Measurements from ENCODE around the gene MUCL1.

The MUCL1 gene

DNA sequence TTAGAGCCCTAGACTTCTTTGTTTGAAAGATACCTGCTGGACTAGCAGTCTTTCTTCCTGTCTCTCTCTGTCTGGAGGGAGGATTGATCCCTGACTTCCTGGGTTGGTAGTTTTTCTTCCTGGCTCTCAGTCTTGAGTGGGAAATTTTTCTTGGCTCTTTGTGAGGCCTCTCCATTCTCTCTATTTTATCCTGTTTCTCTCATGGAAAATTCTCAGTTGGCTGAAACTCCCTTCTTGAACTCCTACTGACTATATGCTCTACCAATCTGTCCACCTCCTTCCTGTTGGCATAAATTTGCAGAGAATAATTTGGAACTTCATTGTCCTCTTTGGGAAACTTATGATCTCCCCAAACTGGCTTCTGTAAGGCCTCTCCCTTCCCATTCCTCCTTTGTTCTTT, 24.1 kb upstream of the MUCL1 start:
- Histone ChIP-seq H2BK120ac (ENCODE audit: low read depth, low read length) (no peak overlapping the region), H3K23ac (ENCODE audit: low read length in 2 of 2) (no peak overlapping the region), H2AK5ac (ENCODE audit: low read length, severe bottlenecking) (no peak overlapping the region), H3K9ac (ENCODE audit: low read length) (no peak overlapping the region), H4K91ac (ENCODE audit: low read length) (no peak overlapping the region), H3K27me3 (ENCODE audit: control insufficient read depth in 1 of 2, insufficient read depth in 1 of 2, low read length in 2 of 2) (no peaks in the 10 kb centered on the region), H2BK12ac (ENCODE audit: low read length in 2 of 2) (no peak overlapping the region), H2BK5ac (ENCODE audit: low read depth, low read length, poor library complexity, severe bottlenecking) (no peak overlapping the region), H3K27ac (ENCODE audit: low read length, poor library complexity, severe bottlenecking) (no peak overlapping the region), H3K4me2 (ENCODE audit: low read length, poor library complexity, severe bottlenecking) (no peak overlapping the region), H3K18ac (ENCODE audit: low read depth in 1 of 2, low read length in 2 of 2) (no peak overlapping the region), H3K14ac (ENCODE audit: low read length in 2 of 2) (no peak overlapping the region), H3K4ac (ENCODE audit: low read depth in 1 of 2, low read length in 2 of 2) (no peak overlapping the region), H3K4me3 (ENCODE audit: insufficient read depth in 1 of 2, low read depth in 1 of 2, low read length in 2 of 2) (no peak overlapping the region), H3K36me3 (ENCODE audit: control insufficient read depth in 1 of 2, insufficient read depth in 2 of 2, low read depth in 1 of 2, low read length in 2 of 2) (no peaks in the 10 kb centered on the region), H3K9me3 (ENCODE audit: control insufficient read depth, low read length) (no peaks in the 10 kb centered on the region), H2AFZ (ENCODE audit: low read depth, low read length) (no peak overlapping the region), H2BK15ac (ENCODE audit: low read depth, poor library complexity, severe bottlenecking) (no peak overlapping the region), H3K79me1 (replicated peaks; ENCODE audit: low read length, poor library complexity, severe bottlenecking) (no peaks in the 10 kb centered on the region), H3K4me1 (ENCODE audit: control insufficient read depth, insufficient read depth, low read depth, low read length) (no peaks in the 10 kb centered on the region), H4K8ac (ENCODE audit: low read length) (no peak overlapping the region)
- no peak for DNase-seq

DNA sequence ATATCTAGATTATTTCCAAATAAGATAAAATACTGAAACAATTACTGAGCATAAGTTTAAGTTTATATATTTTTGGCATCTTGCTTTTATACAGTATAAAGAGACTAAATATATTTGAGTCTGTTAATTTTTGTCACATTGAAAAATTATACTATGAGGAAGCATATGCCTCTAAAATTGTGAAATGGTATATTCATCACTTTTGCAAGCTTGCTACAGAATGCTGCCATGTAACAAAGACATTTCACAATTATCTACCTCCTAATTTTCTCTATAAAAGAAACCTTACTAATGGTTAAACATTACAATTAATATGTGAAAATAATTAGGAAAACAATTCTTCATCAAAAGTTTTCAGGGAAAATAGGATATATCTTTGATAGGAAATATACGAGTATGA, 22.7 kb upstream of the MUCL1 start:
- no peak overlapping the region for H2BK12ac ChIP-seq (ENCODE audit: low read length in 2 of 2)
- no peaks in the 10 kb centered on the region for H3K9me3 ChIP-seq (ENCODE audit: control insufficient read depth, low read length)
- H3K79me1 ChIP-seq (replicated peaks; ENCODE audit: low read length, poor library complexity, severe bottlenecking): no peaks in the 10 kb centered on the region
- no peak overlapping the region for H3K9ac ChIP-seq (ENCODE audit: low read length)
- H3K14ac ChIP-seq (ENCODE audit: low read length in 2 of 2): no peak overlapping the region
- no peak overlapping the region for H2BK5ac ChIP-seq (ENCODE audit: low read depth, low read length, poor library complexity, severe bottlenecking)
- H3K23ac ChIP-seq (ENCODE audit: low read length in 2 of 2): no peak overlapping the region
- no peak overlapping the region for H3K4me2 ChIP-seq (ENCODE audit: low read length, poor library complexity, severe bottlenecking)
- H3K36me3 ChIP-seq (ENCODE audit: control insufficient read depth in 1 of 2, insufficient read depth in 2 of 2, low read depth in 1 of 2, low read length in 2 of 2): no peaks in the 10 kb centered on the region
- no peaks in the 10 kb centered on the region for H3K4me1 ChIP-seq (ENCODE audit: control insufficient read depth, insufficient read depth, low read depth, low read length)
- no peak overlapping the region for H4K8ac ChIP-seq (ENCODE audit: low read length)
- no peaks in the 10 kb centered on the region for H3K27me3 ChIP-seq (ENCODE audit: control insufficient read depth in 1 of 2, insufficient read depth in 1 of 2, low read length in 2 of 2)
- no peak for DNase-seq
- H3K4me3 ChIP-seq (ENCODE audit: insufficient read depth in 1 of 2, low read depth in 1 of 2, low read length in 2 of 2): no peak overlapping the region
- no peak overlapping the region for H2BK15ac ChIP-seq (ENCODE audit: low read depth, poor library complexity, severe bottlenecking)
- no peak overlapping the region for H2AFZ ChIP-seq (ENCODE audit: low read depth, low read length)
- no peak overlapping the region for H2AK5ac ChIP-seq (ENCODE audit: low read length, severe bottlenecking)
- no peak overlapping the region for H3K4ac ChIP-seq (ENCODE audit: low read depth in 1 of 2, low read length in 2 of 2)
- no peak overlapping the region for H4K91ac ChIP-seq (ENCODE audit: low read length)
- no peak overlapping the region for H2BK120ac ChIP-seq (ENCODE audit: low read depth, low read length)
- WGBS: 89% methylated on average over 1 of the region's 1 CpG
- H3K27ac ChIP-seq (ENCODE audit: low read length, poor library complexity, severe bottlenecking): no peak overlapping the region
- H3K18ac ChIP-seq (ENCODE audit: low read depth in 1 of 2, low read length in 2 of 2): no peak overlapping the region

DNA sequence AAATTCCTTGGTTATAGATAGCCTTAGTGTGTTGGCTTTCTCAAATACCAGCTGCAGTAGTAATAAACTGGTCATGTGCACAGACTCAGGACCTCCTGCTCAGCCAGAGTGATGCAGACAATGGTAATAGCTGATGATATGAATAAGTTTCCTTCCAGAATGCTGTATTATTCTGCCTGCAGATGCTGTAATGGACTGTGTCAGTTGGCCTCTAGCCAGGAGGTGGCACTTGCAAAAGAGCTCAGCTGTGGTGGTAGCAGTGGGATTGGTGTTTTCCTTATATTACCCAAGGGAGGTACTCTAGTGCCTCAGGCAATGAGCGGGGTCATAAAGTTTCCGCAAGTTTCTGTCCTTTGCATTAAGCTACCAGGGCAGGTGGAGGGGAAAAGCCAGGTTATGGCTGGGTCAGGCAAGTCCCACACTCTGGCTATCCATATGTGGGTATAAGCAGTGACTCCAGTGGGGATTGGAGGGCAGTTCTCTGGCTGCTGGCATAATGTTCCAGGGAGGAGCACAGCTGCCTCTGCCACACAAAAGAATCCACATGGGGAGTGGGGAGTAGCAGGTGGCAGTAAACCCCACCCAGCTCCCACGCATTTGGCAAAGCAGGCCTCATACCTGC, 14.0 kb upstream of the MUCL1 start:
- Histone ChIP-seq H3K36me3 (ENCODE audit: control insufficient read depth in 1 of 2, insufficient read depth in 2 of 2, low read depth in 1 of 2, low read length in 2 of 2) (no peaks in the 10 kb centered on the region), H3K4ac (ENCODE audit: low read depth in 1 of 2, low read length in 2 of 2) (no peak overlapping the region), H2AK5ac (ENCODE audit: low read length, severe bottlenecking) (no peak overlapping the region), H3K4me3 (ENCODE audit: insufficient read depth in 1 of 2, low read depth in 1 of 2, low read length in 2 of 2) (no peak overlapping the region), H3K79me1 (replicated peaks; ENCODE audit: low read length, poor library complexity, severe bottlenecking) (no peaks in the 10 kb centered on the region), H3K27me3 (ENCODE audit: control insufficient read depth in 1 of 2, insufficient read depth in 1 of 2, low read length in 2 of 2) (peaks cover 0 to 2% of the 10 kb centered on the region in 2 experiments), H3K4me2 (ENCODE audit: low read length, poor library complexity, severe bottlenecking) (no peak overlapping the region), H3K14ac (ENCODE audit: low read length in 2 of 2) (no peak overlapping the region), H2AFZ (ENCODE audit: low read depth, low read length) (no peak overlapping the region), H2BK12ac (ENCODE audit: low read length in 2 of 2) (no peak overlapping the region), H3K9ac (ENCODE audit: low read length) (no peak overlapping the region), H2BK5ac (ENCODE audit: low read depth, low read length, poor library complexity, severe bottlenecking) (no peak overlapping the region), H3K4me1 (ENCODE audit: control insufficient read depth, insufficient read depth, low read depth, low read length) (no peaks in the 10 kb centered on the region), H4K8ac (ENCODE audit: low read length) (no peak overlapping the region), H2BK15ac (ENCODE audit: low read depth, poor library complexity, severe bottlenecking) (no peak overlapping the region), H3K18ac (ENCODE audit: low read depth in 1 of 2, low read length in 2 of 2) (no peak overlapping the region), H3K27ac (ENCODE audit: low read length, poor library complexity, severe bottlenecking) (no peak overlapping the region), H3K9me3 (ENCODE audit: control insufficient read depth, low read length) (peaks cover 11% of the 10 kb centered on the region), H2BK120ac (ENCODE audit: low read depth, low read length) (no peak overlapping the region), H3K23ac (ENCODE audit: low read length in 2 of 2) (no peak overlapping the region), H4K91ac (ENCODE audit: low read length) (no peak overlapping the region)
- WGBS: 81% methylated on average over 3 of the region's 3 CpGs
- DNase-seq: no peak

- Histone ChIP-seq H2BK120ac (ENCODE audit: low read depth, low read length) (no peak overlapping the region), H3K27me3 (ENCODE audit: control insufficient read depth in 1 of 2, insufficient read depth in 1 of 2, low read length in 2 of 2) (peaks cover 7 to 34% of the 10 kb centered on the region in 2 experiments), H4K8ac (ENCODE audit: low read length) (no peak overlapping the region), H3K79me1 (replicated peaks; ENCODE audit: low read length, poor library complexity, severe bottlenecking) (no peaks in the 10 kb centered on the region), H2BK15ac (ENCODE audit: low read depth, poor library complexity, severe bottlenecking) (no peak overlapping the region), H2AFZ (ENCODE audit: low read depth, low read length) (no peak overlapping the region), H4K91ac (ENCODE audit: low read length) (no peak overlapping the region), H3K9ac (ENCODE audit: low read length) (no peak overlapping the region), H3K18ac (ENCODE audit: low read depth in 1 of 2, low read length in 2 of 2) (no peak overlapping the region), H2BK12ac (ENCODE audit: low read length in 2 of 2) (no peak overlapping the region), H3K9me3 (ENCODE audit: control insufficient read depth, low read length) (no peaks in the 10 kb centered on the region), H3K14ac (ENCODE audit: low read length in 2 of 2) (no peak overlapping the region), H2BK5ac (ENCODE audit: low read depth, low read length, poor library complexity, severe bottlenecking) (no peak overlapping the region), H3K27ac (ENCODE audit: low read length, poor library complexity, severe bottlenecking) (no peak overlapping the region), H3K36me3 (ENCODE audit: control insufficient read depth in 1 of 2, insufficient read depth in 2 of 2, low read depth in 1 of 2, low read length in 2 of 2) (no peaks in the 10 kb centered on the region), H3K4me1 (ENCODE audit: control insufficient read depth, insufficient read depth, low read depth, low read length) (no peaks in the 10 kb centered on the region), H3K4me2 (ENCODE audit: low read length, poor library complexity, severe bottlenecking) (no peak overlapping the region), H2AK5ac (ENCODE audit: low read length, severe bottlenecking) (no peak overlapping the region), H3K23ac (ENCODE audit: low read length in 2 of 2) (no peak overlapping the region), H3K4me3 (ENCODE audit: insufficient read depth in 1 of 2, low read depth in 1 of 2, low read length in 2 of 2) (no peak overlapping the region), H3K4ac (ENCODE audit: low read depth in 1 of 2, low read length in 2 of 2) (no peak overlapping the region)
- no peak for DNase-seq
- WGBS: no CpG with 5 or more reads among the region's 2 CpGs
Measured at GRCh38 chr12:54857406-54857805, 3.1 kb downstream of the MUCL1 start.

Data from mesenchymal stem cell (in vitro differentiated cells and primary cell).